ENCODE results near the gene ITGA3. TPM values are rescaled to one million over a fixed set of nuclear protein-coding genes. Genes with fewer than 3 reads are reported as not detected.

ITGA3 gene
- total and polyA plus RNA-seq, 2 of the 13 experiments (the other 11 are each of a cell fraction or from before 2014, with no cell fraction given), result 0.48 to 0.69 TPM

GRCh38 chr17:50022463-50023130 lies 33.3 kb upstream of the ITGA3 start:
- WGBS (ENCODE audit: low lambda C conversion rate), result 29% methylated on average over 6 of the region's 6 CpGs
- H3K4me2 ChIP-seq (ENCODE audit: low read depth, low read length), result peak overlapping the region; percentile 46
- peaks cover 12% of the 10 kb centered on the region for H3K4me1 ChIP-seq (ENCODE audit: insufficient read depth, low read length)
- ATAC-seq (no peak), DNase-seq (ENCODE audit: low spot score) (no peak), FAIRE-seq (no peak)
- H3K27me3 ChIP-seq (ENCODE audit: control insufficient read depth in 1 of 2, insufficient read depth in 2 of 2, low read length in 2 of 2), result no peaks in the 10 kb centered on the region; a peak in 1 of 5 replicates
- no peaks in the 10 kb centered on the region for H3K9me3 ChIP-seq (ENCODE audit: low read length)
- BruUV-seq (replicated peaks), result no TSS peak
- peak overlapping the region in 1 of 3 experiments; percentile 17; a peak in 1 of 6 replicates for H3K4me3 ChIP-seq (replicated peaks in 1 of 3; ENCODE audit: insufficient read depth in 1 of 3, low read depth in 2 of 3, low read length in 3 of 3)
- H4K20me1 ChIP-seq (ENCODE audit: insufficient read depth, low read length), result no peaks in the 10 kb centered on the region
- H3K27ac ChIP-seq (ENCODE audit: extremely low read length, insufficient read depth, low read length), result no peak overlapping the region
- no peak overlapping the region for H2AFZ ChIP-seq (ENCODE audit: low read length)
- no peak overlapping the region for H3K9ac ChIP-seq (ENCODE audit: insufficient read depth, low read depth, low read length)
- intact Hi-C loops (cut with micrococcal nuclease; ENCODE audit: unreplicated experiment), result no loop called here
- no peaks in the 10 kb centered on the region for H3K36me3 ChIP-seq (replicated peaks in 1 of 2; ENCODE audit: control insufficient read depth in 1 of 2, insufficient read depth in 2 of 2, low read length in 2 of 2)
- in situ Hi-C loops (cut with HindIII; ENCODE audit: extremely low pct_ligation_motif_present, low pct_unique_long_range_greater_than_20kb), result no loop called here
- no peaks in the 10 kb centered on the region for H3K79me2 ChIP-seq (ENCODE audit: insufficient read depth, low read length)
- ChIA-PET POLR2A (no interaction called here), CTCF (ENCODE audit: low intra/inter-chr PET ratio, low total read pairs) (no interaction called here)
- no peak for TF ChIP-seq ZBTB10 (CRISPR knock-in tag; IDR thresholded peaks at IDR 0.05; ENCODE audit: borderline replicate concordance)
- no peak for TF ChIP-seq ZNF740 (CRISPR knock-in tag; IDR thresholded peaks at IDR 0.05)
- TF ChIP-seq ZNF652 (CRISPR knock-in tag; IDR thresholded peaks at IDR 0.05; ENCODE audit: borderline replicate concordance, low read depth), result no peak
- TF ChIP-seq USF2 (IDR thresholded peaks at IDR 0.05; ENCODE audit: low read depth, low read length), result no peak
- no peak for TF ChIP-seq USF2 (CRISPR knock-in tag; IDR thresholded peaks at IDR 0.05; ENCODE audit: borderline replicate concordance)
- TF ChIP-seq TEAD3 (CRISPR knock-in tag; optimal IDR thresholded peaks at IDR 0.05; ENCODE audit: borderline replicate concordance), result no peak
- TF ChIP-seq ZNF282 (IDR thresholded peaks at IDR 0.05; ENCODE audit: partially characterized antibody), result no peak
- no peak for TF ChIP-seq ZBED4 (CRISPR knock-in tag; IDR thresholded peaks at IDR 0.05; ENCODE audit: borderline replicate concordance)
- peak; percentile 30; the same call in 1 of the 2 replicates for TF ChIP-seq HNF4G (IDR thresholded peaks at IDR 0.05; ENCODE audit: borderline replicate concordance, low read depth, low read length)
- TF ChIP-seq HNF4G (CRISPR knock-in tag; IDR thresholded peaks at IDR 0.05; ENCODE audit: borderline replicate concordance, low read depth), result no peak
- TF ChIP-seq THAP9 (CRISPR knock-in tag; IDR thresholded peaks at IDR 0.05; ENCODE audit: borderline replicate concordance), result no peak
